Right atrium auricular region (tissue), 2 donors: ENCODE measurements around the gene NSD1. TPM values are rescaled to one million over a fixed set of nuclear protein-coding genes. Genes with fewer than 3 reads are reported as not detected.
A peak's percentile ranks its signal among the peaks of the same experiment; 100 is the strongest.
"Not testable (repeated sequence)": the region's sequence is repeated elsewhere in the genome, so short reads cannot be mapped to it uniquely, and the experiment has no call there.

ENCODE experiments used
- DNase-seq: peaks from one replicate; pipeline ENCODE4 v3.0.0-alpha.2; 2019; ENCODE audit warnings: low spot score
- H3K27ac ChIP-seq, 2 donors: fragments of 200-600 bp; sonication (generic); 1 replicate in 1 of 2; 2 replicates in 1 of 2; pipeline ENCODE4 v1.5.1; 2016 to 2019
- H3K27me3 ChIP-seq, 2 donors: fragments of 200-600 bp; sonication (generic); one replicate each; pipeline versions ENCODE4 v1.5.1 to v1.6.0; 2017 to 2019
- H3K36me3 ChIP-seq: fragments of 200-600 bp; sonication (generic); one replicate; pipeline ENCODE4 v1.5.1; 2016
- H3K4me1 ChIP-seq, 2 donors: fragments of 200-600 bp; sonication (generic); one replicate each; pipeline versions ENCODE4 v1.5.1 to v1.6.0; 2017 to 2019
- H3K4me3 ChIP-seq, 2 donors: fragments of 200-600 bp; sonication (generic); 1 replicate in 1 of 2; 2 replicates in 1 of 2; pipeline ENCODE4 v1.5.1; 2017 to 2019; ENCODE audit warnings: mild to moderate bottlenecking in 1 of 2, moderate library complexity in 1 of 2
- H3K9me3 ChIP-seq, 2 donors: fragments of 200-600 bp; sonication (generic); one replicate each; pipeline ENCODE4 v1.5.1; 2019
- CTCF ChIP-seq, 2 donors: fragments of 200-600 bp; sonication (generic); IDR thresholded peaks; one replicate each; pipeline ENCODE4 v1.5.1; 2019; ENCODE audit warnings: antibody characterized with exemption in 2 of 2
- total RNA-seq, 2 donors: library from RNA; depleted of rRNA; stranded (reverse); fragments of >200 nt; gene quantifications; one replicate each; pipeline ENCODE4 v1.1.0, GENCODE V29; 2016

The NSD1 gene
- total RNA-seq, 2 donors from 2014 or later: 25.4 to 26.7 TPM

GRCh38 chr5:177171961-177172360 is 38.4 kb downstream of the NSD1 start:
- H3K36me3 ChIP-seq: no peaks in the 10 kb centered on the region
- no peaks in the 10 kb centered on the region for H3K9me3 ChIP-seq
- no peak for DNase-seq
- TF ChIP-seq CTCF (IDR thresholded peaks at IDR 0.05): no peak
- H3K27ac ChIP-seq: peak overlapping the region; percentile 26 to 32
- peaks cover 0 to 8% of the 10 kb centered on the region in 2 donors for H3K4me1 ChIP-seq
- no peaks in the 10 kb centered on the region for H3K27me3 ChIP-seq
- no peak overlapping the region for H3K4me3 ChIP-seq

- no peaks in the 10 kb centered on the region for H3K27me3 ChIP-seq
- no peaks in the 10 kb centered on the region for H3K9me3 ChIP-seq
- peak; percentile 16 for DNase-seq
- no peak for TF ChIP-seq CTCF (IDR thresholded peaks at IDR 0.05)
- H3K4me3 ChIP-seq: no peak overlapping the region
- H3K36me3 ChIP-seq: peaks cover 6% of the 10 kb centered on the region
- H3K27ac ChIP-seq: no peak overlapping the region
- peaks cover 0 to 17% of the 10 kb centered on the region in 2 donors for H3K4me1 ChIP-seq
These were observed 41.8 kb downstream of the NSD1 start for GRCh38 chr5:177175336-177175735.

GRCh38 chr5:177176175-177176711 is 42.7 kb downstream of the NSD1 start:
- Histone ChIP-seq H3K9me3 (no peaks in the 10 kb centered on the region), H3K27ac (no peak overlapping the region), H3K36me3 (peaks cover 6% of the 10 kb centered on the region), H3K4me1 (peaks cover 0 to 17% of the 10 kb centered on the region in 2 donors), H3K4me3 (no peak overlapping the region), H3K27me3 (no peaks in the 10 kb centered on the region)
- peak; percentile 44 for DNase-seq
- TF ChIP-seq CTCF (IDR thresholded peaks at IDR 0.05): no peak

- peaks cover 0 to 12% of the 10 kb centered on the region in 2 donors for H3K4me1 ChIP-seq
- DNase-seq: peak; percentile 18
- H3K36me3 ChIP-seq, H3K4me3 ChIP-seq, H3K27ac ChIP-seq, H3K27me3 ChIP-seq, H3K9me3 ChIP-seq: not testable (repeated sequence)
These were observed 44.4 kb downstream of the NSD1 start for GRCh38 chr5:177177847-177178437.

- H3K9me3 ChIP-seq: no peaks in the 10 kb centered on the region
- H3K27ac ChIP-seq: no peak overlapping the region
- H3K4me1 ChIP-seq: peaks cover 0 to 12% of the 10 kb centered on the region in 2 donors
- TF ChIP-seq CTCF (IDR thresholded peaks at IDR 0.05): no peak
- no peak for DNase-seq
- no peak overlapping the region for H3K4me3 ChIP-seq
- H3K27me3 ChIP-seq: no peaks in the 10 kb centered on the region
- H3K36me3 ChIP-seq: peaks cover 6% of the 10 kb centered on the region
These were observed 45.2 kb downstream of the NSD1 start for GRCh38 chr5:177178733-177179304.

- TF ChIP-seq CTCF (IDR thresholded peaks at IDR 0.05): no peak
- DNase-seq: no peak
These were observed 45.9 kb downstream of the NSD1 start for GRCh38 chr5:177179431-177179830.

More at GRCh38 chr5:177179431-177179830, 45.9 kb downstream of the NSD1 start:
- H3K4me3 ChIP-seq: no peak overlapping the region
- no peaks in the 10 kb centered on the region for H3K9me3 ChIP-seq
- H3K27ac ChIP-seq: no peak overlapping the region
- H3K4me1 ChIP-seq: peaks cover 0 to 12% of the 10 kb centered on the region in 2 donors
- peaks cover 6% of the 10 kb centered on the region for H3K36me3 ChIP-seq
- no peaks in the 10 kb centered on the region for H3K27me3 ChIP-seq
